Prostate gland (tissue), 2 donors: Measurements from ENCODE around the gene FDXR. TPM values are rescaled to one million over a fixed set of nuclear protein-coding genes. Genes with fewer than 3 reads are reported as not detected.

ENCODE experiments used
- DNase-seq: peaks from one replicate; pipeline ENCODE4 v3.0.0-alpha.2; 2019; ENCODE audit warnings: low spot score
- H3K27ac ChIP-seq, 2 donors: fragments of 200-600 bp; sonication (generic); 2 replicates each; pipeline ENCODE4 v1.5.1; 2017 to 2019
- H3K27me3 ChIP-seq: fragments of 200-600 bp; sonication (generic); replicated peaks from 2 replicates; pipeline ENCODE4 v1.5.1; 2019; ENCODE audit not compliant: insufficient read depth
- H3K36me3 ChIP-seq, 2 donors: fragments of 200-600 bp; sonication (generic); 1 replicate in 1 of 2; 2 replicates in 1 of 2; pipeline versions ENCODE4 v1.5.1 to v1.8.1; 2017 to 2019
- H3K4me1 ChIP-seq: fragments of 200-600 bp; sonication (generic); replicated peaks from 2 replicates; pipeline ENCODE4 v1.5.1; 2019
- H3K4me3 ChIP-seq, 2 donors: fragments of 200-600 bp; sonication (generic); 2 replicates each; pipeline ENCODE4 v1.5.1; 2017 to 2019
- H3K9me3 ChIP-seq: fragments of 200-600 bp; sonication (generic); 2 replicates; pipeline ENCODE4 v1.5.1; 2017
- POLR2A ChIP-seq: fragments of 450-650 bp; IDR thresholded peaks from one replicate; pipeline ENCODE4 v1.6.1; 2016; ENCODE audit warnings: antibody characterized with exemption, mild to moderate bottlenecking
- POLR2AphosphoS5 ChIP-seq: sonication (generic); formaldehyde crosslinking; IDR thresholded peaks from one replicate; pipeline ENCODE4 v1.6.1; 2017; ENCODE audit warnings: antibody characterized with exemption
- WGBS: methylation state at CpG from one replicate; pipeline ENCODE4 v1.1.5; 2018; 5-methylcytosine and 5-hydroxymethylcytosine counted together
- intact Hi-C: fragments of 100-400 bp; cut with DNase I; formaldehyde crosslinking; loops from one replicate; pipeline ENCODE4 v1.14.2; 2022
- total RNA-seq, 2 donors: library from RNA; depleted of rRNA; stranded (reverse); fragments of >200 nt; gene quantifications; one replicate each; pipeline ENCODE4 v1.1.0, GENCODE V29; 2016
- TF ChIP-seq, protein P1 (sequence below), 4 experiments: fragments of 200-600 bp in 2 of 4; fragments of 450-650 bp in 2 of 4; sonication (generic) in 2 of 4; IDR thresholded peaks; 1 replicate in 3 of 4; 2 replicates in 1 of 4; pipeline ENCODE4 v1.5.1; 2016 to 2019; ENCODE audit warnings: antibody characterized with exemption in 4 of 4, mild to moderate bottlenecking in 2 of 4, moderate library complexity in 2 of 4

The FDXR gene
- total RNA-seq, 2 donors from 2014 or later, result 24.6 to 182 TPM

DNA sequence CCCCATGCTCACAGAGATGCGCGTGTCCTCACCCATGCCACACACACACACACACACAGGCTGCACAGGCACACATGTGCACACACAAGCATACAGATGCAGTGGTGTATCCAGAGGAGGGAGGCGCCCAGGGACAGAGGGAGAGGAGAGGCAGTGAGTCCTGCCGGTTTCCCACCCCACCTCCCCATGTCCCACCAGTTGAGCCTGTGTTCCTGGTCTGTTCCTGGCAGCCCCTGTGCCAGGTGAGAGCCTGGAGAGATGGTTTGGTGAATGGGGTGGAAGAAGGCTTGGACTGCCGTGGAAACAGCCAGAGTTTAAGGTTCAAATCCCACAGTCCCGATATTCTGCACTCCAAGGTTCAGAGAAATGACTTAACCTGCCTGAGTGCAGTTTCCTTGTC lies 30.9 kb upstream of the FDXR start:
- DNase-seq, result no peak
- no peaks in the 10 kb centered on the region for H3K27me3 ChIP-seq
- intact Hi-C loops, result no loop called here
- no peak overlapping the region for H3K27ac ChIP-seq
- no peaks in the 10 kb centered on the region for H3K9me3 ChIP-seq
- no peaks in the 10 kb centered on the region for H3K36me3 ChIP-seq
- no peak for TF ChIP-seq POLR2AphosphoS5
- TF ChIP-seq POLR2A, result no peak
- H3K4me1 ChIP-seq, result no peaks in the 10 kb centered on the region
- 69% methylated on average over 6 of the region's 6 CpGs for WGBS
- H3K4me3 ChIP-seq, result no peak overlapping the region

GRCh38 chr17:74903034-74903433 lies 30.2 kb upstream of the FDXR start:
- Histone ChIP-seq H3K4me3 (no peak overlapping the region), H3K4me1 (no peaks in the 10 kb centered on the region), H3K27me3 (no peaks in the 10 kb centered on the region), H3K27ac (no peak overlapping the region), H3K36me3 (no peaks in the 10 kb centered on the region), H3K9me3 (no peaks in the 10 kb centered on the region)
- WGBS, result 93% methylated on average over 9 of the region's 9 CpGs
- intact Hi-C loops, result no loop called here
- no peak for DNase-seq
- TF ChIP-seq POLR2A, result no peak
- TF ChIP-seq POLR2AphosphoS5, result no peak
- TF ChIP-seq, protein P1, sequence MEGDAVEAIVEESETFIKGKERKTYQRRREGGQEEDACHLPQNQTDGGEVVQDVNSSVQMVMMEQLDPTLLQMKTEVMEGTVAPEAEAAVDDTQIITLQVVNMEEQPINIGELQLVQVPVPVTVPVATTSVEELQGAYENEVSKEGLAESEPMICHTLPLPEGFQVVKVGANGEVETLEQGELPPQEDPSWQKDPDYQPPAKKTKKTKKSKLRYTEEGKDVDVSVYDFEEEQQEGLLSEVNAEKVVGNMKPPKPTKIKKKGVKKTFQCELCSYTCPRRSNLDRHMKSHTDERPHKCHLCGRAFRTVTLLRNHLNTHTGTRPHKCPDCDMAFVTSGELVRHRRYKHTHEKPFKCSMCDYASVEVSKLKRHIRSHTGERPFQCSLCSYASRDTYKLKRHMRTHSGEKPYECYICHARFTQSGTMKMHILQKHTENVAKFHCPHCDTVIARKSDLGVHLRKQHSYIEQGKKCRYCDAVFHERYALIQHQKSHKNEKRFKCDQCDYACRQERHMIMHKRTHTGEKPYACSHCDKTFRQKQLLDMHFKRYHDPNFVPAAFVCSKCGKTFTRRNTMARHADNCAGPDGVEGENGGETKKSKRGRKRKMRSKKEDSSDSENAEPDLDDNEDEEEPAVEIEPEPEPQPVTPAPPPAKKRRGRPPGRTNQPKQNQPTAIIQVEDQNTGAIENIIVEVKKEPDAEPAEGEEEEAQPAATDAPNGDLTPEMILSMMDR (IDR thresholded peaks at IDR 0.05), result no peak

- no peak for TF ChIP-seq POLR2AphosphoS5
- TF ChIP-seq POLR2A, result no peak
- TF ChIP-seq, protein P1 (IDR thresholded peaks at IDR 0.05), result no peak
- H3K4me1 ChIP-seq, result no peaks in the 10 kb centered on the region
- H3K36me3 ChIP-seq, result no peaks in the 10 kb centered on the region
- H3K9me3 ChIP-seq, result no peaks in the 10 kb centered on the region
- 73% methylated on average over 14 of the region's 14 CpGs for WGBS
- no peak for DNase-seq
- H3K27ac ChIP-seq, result no peak overlapping the region
- intact Hi-C loops, result no loop called here
- H3K4me3 ChIP-seq, result no peak overlapping the region
- H3K27me3 ChIP-seq, result no peaks in the 10 kb centered on the region
Observed at GRCh38 chr17:74901353-74902135, 28.8 kb upstream of the FDXR start.

DNA sequence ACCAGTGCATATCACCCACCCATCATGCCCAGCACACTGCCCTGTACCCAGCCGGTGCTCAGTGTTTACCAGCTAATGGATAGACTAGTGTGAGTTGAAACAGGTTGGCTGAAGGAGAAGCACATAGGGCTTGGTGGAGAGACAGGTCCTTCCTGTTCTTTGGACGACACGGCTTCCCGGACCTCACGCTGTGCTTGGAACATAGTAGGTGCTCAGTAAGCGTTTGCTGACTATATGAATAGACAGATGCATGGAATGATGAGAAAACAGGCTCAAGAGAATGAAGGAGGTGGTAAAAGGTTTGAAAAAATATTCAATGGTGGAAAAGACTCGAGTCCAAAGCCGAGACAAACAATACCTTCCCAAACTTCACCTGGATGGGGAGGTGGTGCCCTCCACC lies 27.4 kb upstream of the FDXR start:
- no peak overlapping the region for H3K27ac ChIP-seq
- H3K9me3 ChIP-seq, result no peaks in the 10 kb centered on the region
- intact Hi-C loops, result no loop called here
- TF ChIP-seq, protein P1 (IDR thresholded peaks at IDR 0.05), result no peak
- TF ChIP-seq POLR2A, result no peak
- TF ChIP-seq POLR2AphosphoS5, result no peak
- no peaks in the 10 kb centered on the region for H3K27me3 ChIP-seq
- no peaks in the 10 kb centered on the region for H3K4me1 ChIP-seq
- 68% methylated on average over 8 of the region's 8 CpGs for WGBS
- no peak overlapping the region for H3K4me3 ChIP-seq
- no peak for DNase-seq
- no peaks in the 10 kb centered on the region for H3K36me3 ChIP-seq

- peaks cover 2% of the 10 kb centered on the region for H3K4me1 ChIP-seq
- peaks cover 8% of the 10 kb centered on the region for H3K27me3 ChIP-seq
- no peak overlapping the region for H3K27ac ChIP-seq
- TF ChIP-seq POLR2A, result no peak
- no peak for TF ChIP-seq POLR2AphosphoS5
- TF ChIP-seq, protein P1 (IDR thresholded peaks at IDR 0.05), result no peak
- WGBS, result 71% methylated on average over 11 of the region's 11 CpGs
- intact Hi-C loops, result no loop called here
- H3K36me3 ChIP-seq, result no peaks in the 10 kb centered on the region
- no peak for DNase-seq
- no peaks in the 10 kb centered on the region for H3K9me3 ChIP-seq
- no peak overlapping the region for H3K4me3 ChIP-seq
Observed at GRCh38 chr17:74898376-74898946, 25.7 kb upstream of the FDXR start.
